ENCODE measurements around the gene SEH1L.

The SEH1L gene

GRCh38 chr18:12960853-12961397, 13.1 kb downstream of the SEH1L start:
- no peak overlapping the region for H3K4me3 ChIP-seq (ENCODE audit: low read depth, low read length, poor library complexity, severe bottlenecking)
- H3K27ac ChIP-seq (ENCODE audit: low read depth, low read length, poor library complexity, severe bottlenecking): no peak overlapping the region
- H3K36me3 ChIP-seq (ENCODE audit: insufficient read depth, low read length): peaks cover 85% of the 10 kb centered on the region
- H3K4me1 ChIP-seq (ENCODE audit: insufficient read depth, low read length, severe bottlenecking): no peaks in the 10 kb centered on the region
- H3K9me2 ChIP-seq (ENCODE audit: low read depth, low read length): no peaks in the 10 kb centered on the region
- H3K9me3 ChIP-seq (ENCODE audit: low read length): no peaks in the 10 kb centered on the region
- no peaks in the 10 kb centered on the region for H3K27me3 ChIP-seq (ENCODE audit: insufficient read depth, low read length)
- H3K9ac ChIP-seq (ENCODE audit: low read length): no peak overlapping the region
- peaks cover 25% of the 10 kb centered on the region; the same call in 1 of the 2 replicates for H3K79me2 ChIP-seq (ENCODE audit: insufficient read depth, low read length)
- no peak overlapping the region for H3K4me2 ChIP-seq (ENCODE audit: low read length)
- H2AFZ ChIP-seq (ENCODE audit: low read length): no peak overlapping the region
- H4K20me1 ChIP-seq (ENCODE audit: insufficient read depth, low read length): no peaks in the 10 kb centered on the region
- TF ChIP-seq EZH2 (IDR thresholded peaks at IDR 0.05; ENCODE audit: borderline replicate concordance, low read length): no peak
- TF ChIP-seq, protein P1, sequence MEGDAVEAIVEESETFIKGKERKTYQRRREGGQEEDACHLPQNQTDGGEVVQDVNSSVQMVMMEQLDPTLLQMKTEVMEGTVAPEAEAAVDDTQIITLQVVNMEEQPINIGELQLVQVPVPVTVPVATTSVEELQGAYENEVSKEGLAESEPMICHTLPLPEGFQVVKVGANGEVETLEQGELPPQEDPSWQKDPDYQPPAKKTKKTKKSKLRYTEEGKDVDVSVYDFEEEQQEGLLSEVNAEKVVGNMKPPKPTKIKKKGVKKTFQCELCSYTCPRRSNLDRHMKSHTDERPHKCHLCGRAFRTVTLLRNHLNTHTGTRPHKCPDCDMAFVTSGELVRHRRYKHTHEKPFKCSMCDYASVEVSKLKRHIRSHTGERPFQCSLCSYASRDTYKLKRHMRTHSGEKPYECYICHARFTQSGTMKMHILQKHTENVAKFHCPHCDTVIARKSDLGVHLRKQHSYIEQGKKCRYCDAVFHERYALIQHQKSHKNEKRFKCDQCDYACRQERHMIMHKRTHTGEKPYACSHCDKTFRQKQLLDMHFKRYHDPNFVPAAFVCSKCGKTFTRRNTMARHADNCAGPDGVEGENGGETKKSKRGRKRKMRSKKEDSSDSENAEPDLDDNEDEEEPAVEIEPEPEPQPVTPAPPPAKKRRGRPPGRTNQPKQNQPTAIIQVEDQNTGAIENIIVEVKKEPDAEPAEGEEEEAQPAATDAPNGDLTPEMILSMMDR (IDR thresholded peaks at IDR 0.05; ENCODE audit: low read length): no peak
- H3F3A ChIP-seq (ENCODE audit: insufficient read depth, low read length): no peaks in the 10 kb centered on the region

DNA sequence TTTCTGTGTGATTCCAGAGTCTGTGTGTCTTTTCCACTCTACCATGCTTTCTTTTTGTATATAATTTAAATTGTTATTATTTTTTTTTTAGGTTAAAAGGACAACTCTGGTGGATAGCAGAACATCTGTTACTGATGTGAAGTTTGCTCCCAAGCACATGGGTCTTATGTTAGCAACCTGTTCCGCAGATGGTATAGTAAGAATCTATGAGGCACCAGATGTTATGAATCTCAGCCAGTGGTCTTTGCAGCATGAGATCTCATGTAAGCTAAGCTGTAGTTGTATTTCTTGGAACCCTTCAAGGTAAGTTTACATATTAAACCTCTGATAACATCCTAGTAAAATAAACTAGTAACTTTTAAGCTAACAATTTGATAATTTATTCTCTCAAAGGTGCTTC, 15.3 kb downstream of the SEH1L start:
- no peak overlapping the region for H3K9ac ChIP-seq (ENCODE audit: low read length)
- H3F3A ChIP-seq (ENCODE audit: insufficient read depth, low read length): no peaks in the 10 kb centered on the region
- H3K9me2 ChIP-seq (ENCODE audit: low read depth, low read length): no peaks in the 10 kb centered on the region
- no peaks in the 10 kb centered on the region for H3K9me3 ChIP-seq (ENCODE audit: low read length)
- H4K20me1 ChIP-seq (ENCODE audit: insufficient read depth, low read length): no peaks in the 10 kb centered on the region
- H2AFZ ChIP-seq (ENCODE audit: low read length): no peak overlapping the region
- H3K4me2 ChIP-seq (ENCODE audit: low read length): no peak overlapping the region
- TF ChIP-seq EZH2 (IDR thresholded peaks at IDR 0.05; ENCODE audit: borderline replicate concordance, low read length): no peak
- TF ChIP-seq, protein P1 (IDR thresholded peaks at IDR 0.05; ENCODE audit: low read length): no peak
- no peaks in the 10 kb centered on the region for H3K4me1 ChIP-seq (ENCODE audit: insufficient read depth, low read length, severe bottlenecking)
- H3K79me2 ChIP-seq (ENCODE audit: insufficient read depth, low read length): peaks cover 25% of the 10 kb centered on the region; the same call in 1 of the 2 replicates
- H3K27me3 ChIP-seq (ENCODE audit: insufficient read depth, low read length): no peaks in the 10 kb centered on the region
- H3K4me3 ChIP-seq (ENCODE audit: low read depth, low read length, poor library complexity, severe bottlenecking): no peak overlapping the region
- H3K36me3 ChIP-seq (ENCODE audit: insufficient read depth, low read length): peaks cover 91% of the 10 kb centered on the region
- H3K27ac ChIP-seq (ENCODE audit: low read depth, low read length, poor library complexity, severe bottlenecking): no peak overlapping the region

DNA sequence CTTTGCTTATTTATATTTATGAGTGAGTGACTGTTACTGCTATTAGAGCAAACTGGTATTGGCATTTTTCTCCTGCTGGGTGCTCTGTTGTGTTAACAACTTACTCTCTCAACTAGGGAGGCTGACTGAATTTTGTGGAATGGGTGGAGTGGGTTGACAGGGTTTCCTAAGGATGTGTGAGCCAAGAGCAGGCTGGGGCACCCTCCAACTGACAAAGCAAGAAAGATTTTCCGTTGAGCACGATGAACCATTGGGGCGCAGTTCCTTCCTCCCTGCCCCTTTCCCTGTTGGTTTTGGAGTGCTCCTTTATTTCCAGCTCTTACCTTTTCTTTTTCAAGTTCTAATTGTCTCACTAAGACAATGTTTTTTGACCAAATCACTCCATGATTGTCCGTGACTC, 20.3 kb downstream of the SEH1L start:
- H3K9me3 ChIP-seq (ENCODE audit: low read length): no peaks in the 10 kb centered on the region
- H3K27ac ChIP-seq (ENCODE audit: low read depth, low read length, poor library complexity, severe bottlenecking): no peak overlapping the region
- H3K4me2 ChIP-seq (ENCODE audit: low read length): no peak overlapping the region
- peaks cover 85% of the 10 kb centered on the region for H3K36me3 ChIP-seq (ENCODE audit: insufficient read depth, low read length)
- H3K9ac ChIP-seq (ENCODE audit: low read length): no peak overlapping the region
- no peaks in the 10 kb centered on the region for H3F3A ChIP-seq (ENCODE audit: insufficient read depth, low read length)
- H3K9me2 ChIP-seq (ENCODE audit: low read depth, low read length): no peaks in the 10 kb centered on the region
- H4K20me1 ChIP-seq (ENCODE audit: insufficient read depth, low read length): no peaks in the 10 kb centered on the region
- no peak overlapping the region for H3K4me3 ChIP-seq (ENCODE audit: low read depth, low read length, poor library complexity, severe bottlenecking)
- no peak overlapping the region for H2AFZ ChIP-seq (ENCODE audit: low read length)
- no peaks in the 10 kb centered on the region for H3K27me3 ChIP-seq (ENCODE audit: insufficient read depth, low read length)
- peaks cover 5% of the 10 kb centered on the region; the same call in 1 of the 2 replicates for H3K79me2 ChIP-seq (ENCODE audit: insufficient read depth, low read length)
- H3K4me1 ChIP-seq (ENCODE audit: insufficient read depth, low read length, severe bottlenecking): no peaks in the 10 kb centered on the region
- TF ChIP-seq, protein P1 (IDR thresholded peaks at IDR 0.05; ENCODE audit: low read length): no peak
- no peak for TF ChIP-seq EZH2 (IDR thresholded peaks at IDR 0.05; ENCODE audit: borderline replicate concordance, low read length)
